GM18505 (cell line): ENCODE measurements around the gene MYOF.

Experiments used
- ATAC-seq: cut with Tn5 transposase; IDR thresholded peaks from one replicate; pipeline ENCODE4 v1.9.1; 2021; ENCODE audit not compliant: unreplicated experiment
- POLR2A ChIP-seq: IDR thresholded peaks from 4 replicates; pipeline ENCODE4 v1.6.1; 2011; ENCODE audit warnings: borderline replicate concordance; ENCODE audit not compliant: insufficient read depth, insufficient read length; ENCODE audit errors: extremely low read depth

MYOF gene

DNA sequence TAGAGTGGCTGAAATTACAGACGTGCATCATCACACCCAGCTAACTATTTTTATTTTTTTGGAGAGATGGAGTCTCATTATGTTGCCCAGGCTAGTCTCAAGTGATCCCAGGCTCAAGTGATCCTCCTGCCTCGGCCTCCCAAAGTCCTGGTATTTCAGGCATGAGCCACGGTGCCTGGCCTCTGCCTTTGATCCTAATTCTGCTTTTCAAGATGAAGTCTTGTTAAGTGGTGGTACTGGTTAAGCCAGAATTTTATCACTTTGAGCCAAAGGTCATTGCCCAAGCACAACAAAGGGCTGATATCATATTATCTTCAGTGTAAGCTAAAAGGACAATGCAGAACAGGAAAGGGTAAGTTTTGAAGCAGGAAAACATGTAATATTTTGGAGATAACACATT is 64.2 kb downstream of the MYOF start:
- no peak for TF ChIP-seq POLR2A
- ATAC-seq = no peak

DNA sequence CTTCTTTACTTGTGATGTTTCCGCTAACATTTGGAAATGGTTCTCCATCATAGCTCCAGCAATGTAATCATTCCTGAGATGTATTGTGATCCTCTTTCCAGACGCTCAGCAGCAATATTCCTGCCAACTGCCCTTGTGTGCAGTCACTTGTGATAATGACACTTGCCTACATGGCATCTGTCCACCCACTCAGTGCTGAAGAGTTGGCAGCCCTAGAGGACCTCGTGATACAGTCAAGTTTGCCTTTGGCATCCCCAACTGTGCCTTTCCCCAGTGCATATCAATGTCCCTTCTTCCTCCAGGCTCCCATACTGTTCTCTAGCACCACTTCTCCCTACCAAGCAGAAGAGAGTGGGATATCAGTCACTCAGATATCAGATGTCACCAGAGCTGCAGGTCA is 64.9 kb downstream of the MYOF start:
- TF ChIP-seq POLR2A = no peak
- ATAC-seq = no peak

DNA sequence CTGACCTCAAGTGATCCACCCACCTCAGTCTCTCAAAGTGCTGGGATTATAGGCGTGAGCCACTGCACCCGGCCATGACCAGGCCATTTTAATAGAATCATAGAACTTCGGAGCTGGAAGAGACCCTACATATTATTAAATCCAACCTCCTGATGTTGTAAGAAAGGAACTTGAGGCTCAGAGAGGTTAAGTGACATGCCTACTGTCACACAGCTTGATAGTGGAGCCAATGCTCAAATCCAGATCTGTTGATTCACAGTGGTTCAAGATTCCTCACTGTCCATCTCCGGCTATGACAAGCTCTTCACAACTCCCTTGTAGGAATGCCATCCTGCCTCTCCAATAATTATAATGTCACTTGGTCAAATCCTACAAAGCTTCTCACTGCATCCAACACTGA is 65.3 kb downstream of the MYOF start:
- no peak for ATAC-seq
- TF ChIP-seq POLR2A = no peak

DNA sequence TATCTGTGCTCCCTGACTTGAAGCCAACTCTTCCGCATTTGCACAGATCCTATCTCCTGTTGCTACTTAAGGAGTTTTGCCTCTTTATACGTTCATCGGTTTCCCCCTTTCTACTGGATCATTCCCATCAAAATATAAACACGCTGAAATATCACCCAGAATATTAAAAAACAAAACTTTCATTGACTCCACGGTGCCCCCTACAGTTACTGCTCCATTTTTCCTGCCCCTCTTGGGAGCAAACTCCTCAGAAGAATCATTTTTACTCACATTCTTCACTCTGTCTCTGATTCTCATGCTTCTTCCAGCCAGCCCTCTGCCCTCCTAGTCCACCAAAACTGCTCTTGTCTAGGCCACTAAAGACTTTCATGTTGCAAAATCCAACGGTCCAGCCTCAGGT is 66.4 kb downstream of the MYOF start:
- no peak for ATAC-seq

DNA sequence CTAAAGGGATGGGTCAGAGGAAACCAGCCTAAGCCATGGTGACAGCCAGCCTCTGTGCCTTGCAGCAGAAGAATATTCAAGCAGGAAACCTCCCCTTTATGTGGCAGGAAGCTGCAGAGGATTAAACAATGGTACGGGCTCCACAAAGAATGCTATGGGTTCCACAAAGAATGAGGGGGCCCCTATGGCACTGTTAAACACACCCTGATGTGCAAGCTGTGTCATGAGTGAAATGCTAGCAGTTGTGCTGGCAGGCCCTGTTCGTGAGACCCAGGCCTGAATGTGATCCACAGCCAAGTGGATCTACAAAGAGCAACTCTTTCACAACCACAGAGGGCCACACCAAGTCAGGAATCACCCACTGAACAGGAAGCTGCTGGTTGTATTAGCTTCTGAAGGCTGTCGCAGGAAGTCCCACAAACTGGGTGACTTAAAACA is 68.9 kb downstream of the MYOF start:
- no peak for ATAC-seq
- TF ChIP-seq POLR2A = no peak

More for the DNA sequence above, 66.4 kb downstream of the MYOF start:
- no peak for TF ChIP-seq POLR2A

DNA sequence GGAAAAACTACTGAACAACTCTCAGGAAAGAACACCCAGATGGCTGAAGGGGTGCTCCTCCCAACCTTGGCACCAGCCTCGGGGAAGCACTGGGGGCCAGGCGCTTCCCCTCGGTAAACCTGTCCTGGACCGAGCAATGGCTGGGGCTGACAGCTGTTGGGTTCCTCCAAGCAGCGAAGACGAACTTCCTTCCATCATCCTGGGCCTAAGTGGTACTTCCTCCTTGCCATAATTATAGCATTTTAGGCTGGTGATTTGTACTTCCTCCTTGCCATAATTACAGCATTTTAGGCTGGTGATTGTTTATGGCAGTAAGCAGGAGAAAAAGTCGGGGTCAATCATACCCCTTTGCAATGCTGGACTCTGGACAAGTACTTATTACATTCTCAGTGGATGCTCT is 69.3 kb downstream of the MYOF start:
- ATAC-seq = no peak
- TF ChIP-seq POLR2A = no peak

DNA sequence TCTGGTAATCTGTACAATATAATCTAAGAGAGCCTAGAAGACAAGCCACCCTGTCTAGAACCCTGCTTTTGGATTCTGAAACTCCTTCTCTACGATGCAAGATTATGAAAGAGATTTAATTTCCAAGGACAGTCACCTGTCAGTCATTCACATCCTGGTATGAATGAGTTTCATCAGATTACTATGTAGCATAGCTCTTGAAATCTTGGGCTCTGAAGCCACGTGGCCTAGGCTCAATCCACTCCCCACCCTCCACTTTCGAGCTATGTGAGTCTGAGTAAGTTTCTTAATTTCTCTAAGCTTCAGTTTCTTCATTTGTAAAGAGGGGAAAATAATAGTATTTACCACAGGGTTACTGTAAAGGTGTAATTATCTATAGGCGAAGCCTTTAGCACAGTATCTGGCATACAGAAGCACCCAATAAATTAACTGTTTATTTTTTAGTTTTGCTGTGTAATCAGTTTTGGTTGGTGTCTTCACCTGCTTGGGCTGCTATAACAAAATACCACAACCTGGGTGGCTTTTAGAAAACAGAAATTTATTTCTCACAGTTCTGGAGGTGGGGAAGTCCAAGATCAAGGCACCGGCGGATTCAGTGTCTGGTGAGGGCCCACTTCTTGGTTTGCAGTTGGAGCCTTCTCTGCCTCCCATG is 71.3 kb downstream of the MYOF start:
- TF ChIP-seq POLR2A = no peak
- no peak for ATAC-seq

DNA sequence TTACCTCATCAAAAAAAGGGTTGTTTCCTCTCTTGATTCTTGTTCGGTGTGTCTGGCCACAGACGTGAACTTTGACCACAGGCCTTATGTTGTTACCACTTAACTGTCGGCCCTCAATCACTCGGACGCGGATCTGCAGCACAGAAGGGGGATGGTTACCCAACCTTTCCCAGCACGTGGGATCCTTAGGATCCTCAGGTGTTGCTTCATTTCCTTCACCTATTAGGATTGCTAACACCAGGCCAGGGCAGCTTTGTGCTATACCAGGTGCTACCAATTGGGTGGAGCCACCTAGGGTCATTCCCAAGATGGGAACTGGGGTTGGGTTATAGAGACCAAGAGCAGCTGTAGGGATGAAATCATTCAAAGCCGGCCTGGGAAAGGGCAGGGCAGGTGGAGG is 73.4 kb downstream of the MYOF start:
- TF ChIP-seq POLR2A = no peak
- no peak for ATAC-seq

DNA sequence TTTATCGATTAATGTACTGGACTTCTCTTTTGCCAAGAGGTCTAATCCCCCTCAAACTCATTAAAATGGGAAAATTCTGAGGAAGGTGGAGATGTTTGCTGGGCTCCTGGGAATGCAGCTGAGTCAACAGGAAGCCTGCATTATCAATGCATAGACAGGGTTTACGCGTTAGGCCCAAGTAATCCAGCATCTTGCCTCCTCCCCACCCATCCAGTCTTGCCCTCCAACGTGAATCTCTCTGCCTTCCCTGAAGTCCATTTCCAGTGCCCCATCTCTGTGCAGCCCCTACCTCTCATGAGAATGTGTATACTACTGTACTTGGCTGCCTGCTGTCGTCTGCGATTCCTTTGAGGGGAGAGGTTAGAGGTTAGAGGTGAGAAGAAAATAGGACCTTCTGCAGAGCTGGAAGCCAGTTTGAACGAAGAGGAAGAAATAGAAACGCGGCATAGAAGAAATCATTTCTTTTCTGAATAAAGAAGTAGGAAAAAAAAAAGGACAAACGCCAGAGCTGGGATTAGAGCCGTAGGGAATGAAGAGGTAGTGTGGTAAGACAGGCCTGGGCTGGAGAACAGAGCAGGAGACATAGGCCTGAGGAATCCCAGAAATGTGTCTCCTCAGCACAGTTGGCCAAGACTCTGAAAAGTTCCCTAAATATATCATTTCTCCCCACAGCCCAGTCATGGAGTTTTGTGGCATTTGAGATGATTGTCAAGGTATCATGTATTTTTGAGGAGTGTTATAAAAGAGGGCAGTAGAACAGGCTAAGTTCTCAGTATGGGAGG is 75.6 kb downstream of the MYOF start:
- ATAC-seq = no peak
- TF ChIP-seq POLR2A = no peak

DNA sequence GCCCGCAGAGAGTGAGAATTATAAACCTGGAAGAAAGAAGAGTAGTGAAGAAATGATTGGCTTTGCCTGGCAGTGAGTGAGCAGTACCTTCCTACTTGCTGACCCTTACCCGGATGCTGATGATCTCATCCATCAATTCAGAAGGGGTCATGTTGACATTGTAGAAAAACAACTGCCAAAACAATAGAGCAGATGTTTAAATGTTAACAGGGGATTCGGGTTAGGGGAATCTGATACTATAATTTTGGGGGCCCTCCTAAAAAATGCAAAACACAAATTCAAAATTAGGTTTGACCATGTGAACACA is 78.1 kb downstream of the MYOF start:
- TF ChIP-seq POLR2A = no peak
- no peak for ATAC-seq

DNA sequence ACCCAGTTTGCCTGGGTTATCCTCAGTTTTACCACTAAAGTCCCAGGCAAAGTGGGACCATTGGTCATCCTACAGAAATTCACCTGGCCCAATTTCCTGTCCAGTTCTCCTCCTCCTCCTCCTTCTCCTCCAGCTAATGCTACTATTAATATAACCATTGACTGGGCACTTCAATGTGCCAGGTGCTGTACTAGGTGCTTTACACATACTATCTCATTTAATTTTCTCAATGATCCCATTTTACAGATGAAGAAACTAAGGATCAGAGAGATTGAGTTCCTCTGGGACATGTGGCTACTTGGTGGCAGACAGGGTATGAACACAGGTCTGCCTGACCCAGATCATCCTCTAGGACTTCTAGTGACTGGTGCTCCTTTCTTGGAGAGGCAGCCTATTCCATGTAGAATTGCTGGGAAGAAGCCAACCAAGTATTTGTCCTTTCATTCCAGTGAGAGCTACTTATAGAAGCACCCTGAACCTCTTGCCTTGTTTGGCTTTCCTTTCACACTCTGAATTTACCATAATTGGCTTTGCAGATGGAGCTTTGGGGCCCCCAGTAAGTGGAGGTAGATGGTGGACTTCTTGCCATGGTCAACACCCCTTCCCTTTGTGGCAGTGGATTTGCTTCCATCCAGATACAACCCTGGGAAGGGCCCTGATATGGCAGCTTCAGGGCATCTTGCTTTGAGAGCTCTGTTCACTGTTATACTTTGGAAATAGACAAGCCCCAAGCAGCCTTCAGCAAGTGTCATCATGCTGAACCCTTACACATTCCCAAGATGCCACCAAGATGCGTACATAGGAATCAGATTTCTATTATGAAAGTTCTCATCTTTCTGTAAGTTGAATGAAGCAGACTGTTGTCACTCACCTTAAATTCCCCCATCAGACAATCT is 78.7 kb downstream of the MYOF start:
- no peak for TF ChIP-seq POLR2A
- no peak for ATAC-seq

DNA sequence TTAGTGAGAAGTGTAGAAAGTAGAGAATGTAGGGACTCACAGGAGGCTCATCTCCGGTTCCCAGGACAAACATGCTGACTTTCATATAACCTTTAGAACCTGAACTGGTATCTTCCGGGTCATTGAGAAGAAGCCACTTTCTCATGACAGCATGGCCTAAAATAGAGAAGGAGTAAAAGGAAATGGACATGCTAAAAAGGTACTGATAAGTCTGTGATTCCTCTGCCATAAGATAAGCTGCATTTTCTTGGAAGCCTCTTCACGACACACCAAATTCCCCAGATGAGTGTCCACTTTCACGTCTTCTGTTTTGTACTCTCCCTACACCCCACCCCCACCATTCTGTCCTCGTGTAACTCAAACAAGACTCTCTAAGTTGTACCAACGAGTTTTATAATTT is 79.9 kb downstream of the MYOF start:
- ATAC-seq = no peak
- no peak for TF ChIP-seq POLR2A

DNA sequence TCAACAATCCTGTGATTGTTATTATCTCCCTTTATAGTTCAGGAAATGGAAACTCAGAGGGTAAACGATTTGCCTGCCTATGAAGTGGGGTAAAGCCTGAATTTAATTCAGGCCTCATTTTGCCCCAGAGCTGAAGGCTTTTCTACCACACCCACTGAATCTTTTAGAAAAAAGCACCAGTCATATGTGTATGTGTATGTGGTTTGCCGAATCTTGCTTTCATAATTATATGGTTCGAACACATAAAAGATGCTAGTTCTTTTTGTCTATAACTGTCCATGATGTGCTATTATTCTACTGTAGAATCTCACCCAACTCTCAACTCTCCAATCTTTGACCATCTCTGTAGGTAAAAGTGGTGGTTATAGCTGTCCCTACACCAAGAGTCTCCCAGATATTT is 83.6 kb downstream of the MYOF start:
- TF ChIP-seq POLR2A = no peak
- ATAC-seq = no peak
